Testis (tissue), 3 donors: ENCODE results near the gene CLEC16A. TPM values are rescaled to one million over a fixed set of nuclear protein-coding genes. Genes with fewer than 3 reads are reported as not detected.

ENCODE experiments used
- DNase-seq: peaks from one replicate; pipeline ENCODE4 v3.0.0-alpha.2; 2019
- H3K27ac ChIP-seq, 2 donors: fragments of 200-600 bp; sonication (generic); one replicate each; pipeline ENCODE4 v1.5.1; 2019
- H3K27me3 ChIP-seq: fragments of 200-600 bp; sonication (generic); one replicate; pipeline ENCODE4 v1.5.1; 2019
- H3K36me3 ChIP-seq: fragments of 200-600 bp; sonication (generic); one replicate; pipeline ENCODE4 v1.5.1; 2017; ENCODE audit warnings: low read depth; ENCODE audit errors: missing control alignments
- H3K4me1 ChIP-seq: fragments of 200-600 bp; sonication (generic); one replicate; pipeline ENCODE4 v1.5.1; 2019
- H3K4me3 ChIP-seq, 2 donors: fragments of 200-600 bp; sonication (generic); one replicate each; pipeline ENCODE4 v1.5.1; 2017 to 2019
- H3K9me3 ChIP-seq: fragments of 200-600 bp; sonication (generic); one replicate; pipeline ENCODE4 v1.5.1; 2017
- POLR2A ChIP-seq: fragments of 450-650 bp; IDR thresholded peaks from one replicate; pipeline ENCODE4 v1.6.1; 2017; ENCODE audit warnings: antibody characterized with exemption, mild to moderate bottlenecking, moderate library complexity
- WGBS, 2 donors: methylation state at CpG; one replicate each; pipeline ENCODE4 v1.1.5; 2018; 5-methylcytosine and 5-hydroxymethylcytosine counted together
- intact Hi-C: fragments of 100-400 bp; cut with DNase I; formaldehyde crosslinking; loops from one replicate; pipeline ENCODE4 v1.15.1; 2023; ENCODE audit warnings: low total_unique reads
- polyA plus RNA-seq: library from polyadenylated mRNA; stranded (reverse); fragments of 350-450 nt; fragmentation: Illumina TruSeq; extraction: RNeasy Lipid Tissue Mini Kit (QIAGEN cat#74804); gene quantifications from one replicate; pipeline ENCODE4 v1.2.3, GENCODE V29; 2014; ENCODE audit warnings: low read depth, low replicate concordance; ENCODE audit not compliant: insufficient read depth
- total RNA-seq, 2 donors: library from RNA; depleted of rRNA; stranded (reverse); fragments of >200 nt; gene quantifications; one replicate each; pipeline ENCODE4 v1.2.3, GENCODE V29; 2016
- TF ChIP-seq, protein P1 (sequence below), 3 experiments: fragments of 450-650 bp in 2 of 3; fragments of 200-600 bp in 1 of 3; sonication (generic) in 1 of 3; IDR thresholded peaks; one replicate each; pipeline ENCODE4 v1.5.1; 2016 to 2019; ENCODE audit warnings: antibody characterized with exemption in 3 of 3, mild to moderate bottlenecking in 2 of 3, moderate library complexity in 1 of 3

Gene CLEC16A
- total and polyA plus RNA-seq, 3 donors from 2014 or later, result 93.9 to 126 (median 122) TPM

DNA sequence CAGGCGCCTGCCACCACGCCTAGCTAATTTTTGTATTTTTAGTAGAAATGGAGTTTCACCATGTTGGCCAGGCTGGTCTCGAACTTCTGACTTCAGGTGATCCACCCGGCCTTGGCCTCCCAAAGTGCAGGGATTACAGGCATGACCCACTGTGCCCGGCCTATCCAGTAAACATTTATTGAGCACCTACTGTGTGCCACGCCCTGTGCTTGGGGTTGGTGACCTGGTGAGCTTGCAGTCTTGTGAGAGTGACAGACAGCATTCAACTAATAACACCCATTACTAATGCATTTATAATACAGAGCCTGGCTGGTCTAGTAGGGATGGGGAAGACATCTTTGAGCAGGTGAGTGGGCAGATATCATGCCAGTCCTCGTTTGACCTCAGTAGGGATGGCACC lies 198.6 kb downstream of the CLEC16A start:
- Histone ChIP-seq H3K4me3 (no peak overlapping the region), H3K9me3 (no peaks in the 10 kb centered on the region), H3K36me3 (no peaks in the 10 kb centered on the region), H3K27me3 (no peaks in the 10 kb centered on the region), H3K4me1 (peaks cover 5% of the 10 kb centered on the region), H3K27ac (no peak overlapping the region)
- TF ChIP-seq, protein P1, sequence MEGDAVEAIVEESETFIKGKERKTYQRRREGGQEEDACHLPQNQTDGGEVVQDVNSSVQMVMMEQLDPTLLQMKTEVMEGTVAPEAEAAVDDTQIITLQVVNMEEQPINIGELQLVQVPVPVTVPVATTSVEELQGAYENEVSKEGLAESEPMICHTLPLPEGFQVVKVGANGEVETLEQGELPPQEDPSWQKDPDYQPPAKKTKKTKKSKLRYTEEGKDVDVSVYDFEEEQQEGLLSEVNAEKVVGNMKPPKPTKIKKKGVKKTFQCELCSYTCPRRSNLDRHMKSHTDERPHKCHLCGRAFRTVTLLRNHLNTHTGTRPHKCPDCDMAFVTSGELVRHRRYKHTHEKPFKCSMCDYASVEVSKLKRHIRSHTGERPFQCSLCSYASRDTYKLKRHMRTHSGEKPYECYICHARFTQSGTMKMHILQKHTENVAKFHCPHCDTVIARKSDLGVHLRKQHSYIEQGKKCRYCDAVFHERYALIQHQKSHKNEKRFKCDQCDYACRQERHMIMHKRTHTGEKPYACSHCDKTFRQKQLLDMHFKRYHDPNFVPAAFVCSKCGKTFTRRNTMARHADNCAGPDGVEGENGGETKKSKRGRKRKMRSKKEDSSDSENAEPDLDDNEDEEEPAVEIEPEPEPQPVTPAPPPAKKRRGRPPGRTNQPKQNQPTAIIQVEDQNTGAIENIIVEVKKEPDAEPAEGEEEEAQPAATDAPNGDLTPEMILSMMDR (IDR thresholded peaks at IDR 0.05), result no peak
- no peak for TF ChIP-seq POLR2A
- 93% methylated on average over 7 of the region's 7 CpGs for WGBS, 2 donors
- no peak for DNase-seq
- intact Hi-C loops, result no loop called here

- Histone ChIP-seq H3K36me3 (no peaks in the 10 kb centered on the region), H3K27me3 (no peaks in the 10 kb centered on the region), H3K4me3 (no peak overlapping the region), H3K4me1 (peaks cover 5% of the 10 kb centered on the region), H3K9me3 (no peaks in the 10 kb centered on the region), H3K27ac (no peak overlapping the region)
- 71 to 83% methylated on average over 3 to 6 of the region's 6 CpGs for WGBS, 2 donors
- TF ChIP-seq POLR2A, result no peak
- TF ChIP-seq, protein P1 (IDR thresholded peaks at IDR 0.05), result no peak
- intact Hi-C loops, result no loop called here
- DNase-seq, result no peak
Observed at GRCh38 chr16:11143372-11144035, 199.1 kb downstream of the CLEC16A start.

DNA sequence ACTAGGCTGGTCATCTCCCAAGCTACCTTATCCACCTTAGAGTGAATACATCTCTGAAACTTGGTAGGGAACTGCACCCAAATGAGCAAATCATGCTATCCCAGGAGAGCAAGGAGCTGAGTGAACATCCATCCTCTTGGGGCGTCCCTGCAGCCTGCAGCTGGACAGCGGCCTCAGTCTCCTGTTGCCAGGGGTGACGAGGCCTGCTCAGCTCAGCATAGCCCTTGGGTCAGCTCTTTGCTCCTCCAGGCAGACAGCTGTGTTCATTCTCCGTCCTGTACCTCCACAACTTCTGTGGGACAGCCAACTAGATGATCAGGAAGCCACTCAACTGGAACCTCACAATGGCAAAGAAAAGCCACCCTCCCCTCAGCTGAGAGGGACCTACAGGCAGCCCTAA lies 199.8 kb downstream of the CLEC16A start:
- no peak overlapping the region for H3K4me3 ChIP-seq
- no peaks in the 10 kb centered on the region for H3K27me3 ChIP-seq
- TF ChIP-seq, protein P1 (IDR thresholded peaks at IDR 0.05), result no peak
- TF ChIP-seq POLR2A, result no peak
- H3K27ac ChIP-seq, result no peak overlapping the region
- DNase-seq, result no peak
- intact Hi-C loops, result no loop called here
- H3K4me1 ChIP-seq, result peaks cover 5% of the 10 kb centered on the region
- no peaks in the 10 kb centered on the region for H3K9me3 ChIP-seq
- 71% methylated on average over 4 of the region's 4 CpGs; no CpG with 5 or more reads in 1 of the 2 donors for WGBS, 2 donors
- no peaks in the 10 kb centered on the region for H3K36me3 ChIP-seq

DNA sequence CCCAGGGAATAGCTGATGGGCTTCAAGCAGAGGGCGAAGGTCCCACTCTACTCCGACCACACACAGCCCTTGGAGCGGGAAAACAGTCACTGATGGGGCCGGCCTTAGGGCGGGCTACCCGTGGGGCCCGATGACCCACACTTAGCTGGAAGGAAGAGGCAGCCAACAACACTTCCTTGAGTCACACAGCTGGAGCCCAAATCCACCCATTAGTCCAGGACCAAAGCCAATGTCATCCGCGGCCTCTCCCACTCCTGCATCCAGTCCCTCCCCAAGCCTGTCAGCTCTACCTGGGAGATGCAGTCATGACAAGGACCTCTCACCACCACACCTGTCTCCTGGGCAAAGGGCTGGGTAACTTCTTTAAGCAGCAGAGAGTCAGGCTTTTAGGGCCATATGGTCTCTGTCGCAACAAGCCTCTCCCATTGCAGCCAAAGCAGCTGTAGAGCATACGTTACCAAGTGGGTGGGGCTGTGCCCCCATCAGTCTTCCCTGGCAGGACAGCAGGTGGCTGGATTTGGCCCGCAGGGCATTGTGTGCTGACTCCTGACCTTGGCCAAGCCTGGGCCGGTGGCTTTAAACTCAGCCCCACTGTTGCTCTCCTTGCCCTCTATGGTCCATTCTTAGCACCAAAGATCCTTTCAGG lies 200.9 kb downstream of the CLEC16A start:
- no peak overlapping the region for H3K4me3 ChIP-seq
- intact Hi-C loops, result no loop called here
- no peak overlapping the region for H3K27ac ChIP-seq
- WGBS, 2 donors, result 85 to 87% methylated on average over 4 to 13 of the region's 13 CpGs
- no peaks in the 10 kb centered on the region for H3K27me3 ChIP-seq
- no peaks in the 10 kb centered on the region for H3K9me3 ChIP-seq
- peaks cover 5% of the 10 kb centered on the region for H3K4me1 ChIP-seq
- DNase-seq, result no peak
- H3K36me3 ChIP-seq, result no peaks in the 10 kb centered on the region
- TF ChIP-seq, protein P1 (IDR thresholded peaks at IDR 0.05), result no peak
- no peak for TF ChIP-seq POLR2A

DNA sequence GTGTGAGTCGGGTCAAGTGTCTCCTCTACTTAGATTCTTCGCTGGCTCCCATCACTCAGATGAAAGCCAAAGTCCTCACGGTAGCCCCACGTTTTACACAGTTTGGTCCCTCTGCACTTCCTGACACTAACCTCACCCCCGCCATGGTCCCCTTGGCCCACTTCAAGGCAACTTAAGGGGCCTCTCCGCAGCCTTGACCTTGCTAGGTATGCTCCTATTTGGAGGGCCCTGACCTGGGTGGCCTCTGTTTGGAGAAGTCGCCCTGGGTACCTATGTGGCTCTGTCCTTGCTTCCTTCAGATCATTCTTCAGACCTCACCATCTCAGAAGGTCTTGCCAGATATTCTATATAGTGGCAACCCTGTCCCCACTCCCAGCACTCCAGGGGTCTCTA lies 201.5 kb downstream of the CLEC16A start:
- 87 to 98% methylated on average over 7 of the region's 7 CpGs for whole genome bisulfite sequencing, 2 donors
- Histone ChIP-seq H3K9me3 (no peaks in the 10 kb centered on the region), H3K27me3 (no peaks in the 10 kb centered on the region), H3K4me1 (peaks cover 5% of the 10 kb centered on the region), H3K36me3 (no peaks in the 10 kb centered on the region), H3K27ac (no peak overlapping the region), H3K4me3 (no peak overlapping the region)
- TF ChIP-seq, protein P1 (IDR thresholded peaks at IDR 0.05), result no peak
- TF ChIP-seq POLR2A, result no peak
- no peak for DNase-seq
- intact Hi-C loops, result no loop called here
